Endodermal cell (in vitro differentiated cells): ENCODE results near the gene FAM221B. TPM values are rescaled to one million over a fixed set of nuclear protein-coding genes. Genes with fewer than 3 reads are reported as not detected.

Source experiments
- DNase-seq: peaks from one replicate; pipeline ENCODE4 v3.0.0-alpha.2; 2017
- H3K27ac ChIP-seq: 2 replicates; pipeline ENCODE4 v1.5.1; 2013; ENCODE audit warnings: mild to moderate bottlenecking, low read depth, low read length, moderate library complexity
- H3K27me3 ChIP-seq: 2 replicates; pipeline ENCODE4 v1.6.1; 2013; ENCODE audit warnings: mild to moderate bottlenecking, low read length, moderate library complexity; ENCODE audit not compliant: insufficient read depth, control insufficient read depth, poor library complexity, severe bottlenecking
- H3K36me3 ChIP-seq: 2 replicates; pipeline ENCODE4 v1.7.0; 2013; ENCODE audit warnings: mild to moderate bottlenecking, low read length, moderate library complexity; ENCODE audit not compliant: control insufficient read depth, insufficient read depth
- H3K4me1 ChIP-seq: one replicate; pipeline ENCODE4 v1.7.0; 2013; ENCODE audit warnings: low read length; ENCODE audit not compliant: control insufficient read depth, insufficient read depth
- H3K4me3 ChIP-seq: 2 replicates; pipeline ENCODE4 v1.5.1; 2013; ENCODE audit warnings: mild to moderate bottlenecking, low read length, moderate library complexity
- H3K9ac ChIP-seq: 2 replicates; pipeline ENCODE4 v1.6.1; 2013; ENCODE audit warnings: mild to moderate bottlenecking, low read length, moderate library complexity; ENCODE audit not compliant: poor library complexity, severe bottlenecking; ENCODE audit errors: extremely low read depth
- H3K9me3 ChIP-seq: 2 replicates; pipeline ENCODE4 v1.6.1; 2013; ENCODE audit warnings: mild to moderate bottlenecking, low read length, moderate library complexity; ENCODE audit not compliant: control insufficient read depth
- H3K27ac Mint-ChIP-seq: 2 replicates; pipeline ENCODE4 v1.8.0; 2020; ENCODE audit warnings: mixed read lengths
- H3K27me3 Mint-ChIP-seq: 2 replicates; pipeline ENCODE4 v1.8.0; 2021; ENCODE audit warnings: mild to moderate bottlenecking, mixed read lengths; ENCODE audit not compliant: insufficient read depth
- H3K36me3 Mint-ChIP-seq: 2 replicates; pipeline ENCODE4 v1.8.0; 2020; ENCODE audit warnings: low read depth, mixed read lengths
- H3K4me1 Mint-ChIP-seq: 2 replicates; pipeline ENCODE4 v1.8.0; 2020; ENCODE audit warnings: mixed read lengths
- H3K4me3 Mint-ChIP-seq: 2 replicates; pipeline ENCODE4 v1.8.0; 2020; ENCODE audit warnings: mild to moderate bottlenecking, moderate library complexity, mixed read lengths
- H3K9me3 Mint-ChIP-seq: 2 replicates; pipeline ENCODE4 v1.8.0; 2020; ENCODE audit warnings: mild to moderate bottlenecking, mixed read lengths
- CTCF ChIP-seq: fragments of 200-600 bp; sonication (generic); conservative IDR thresholded peaks from 2 replicates; pipeline ENCODE4 v1.5.0; 2021; ENCODE audit warnings: antibody characterized with exemption, mild to moderate bottlenecking
- WGBS, 2 experiments: methylation state at CpG; one replicate each; pipeline versions ENCODE4 v1.1.5 to v1.1.7; 2013; ENCODE audit warnings: missing lambda C conversion rate in 2 of 2, mixed read lengths in 1 of 2; ENCODE audit not compliant: insufficient coverage in 1 of 2, insufficient read length in 1 of 2; 5-methylcytosine and 5-hydroxymethylcytosine counted together
- total RNA-seq, 2 donors: library from RNA; stranded (reverse); fragmentation: NEBNext Ultra II Directional in 1 of 2; extraction: Animal tissue kit (Norgen Biotek cat#: 25700) in 1 of 2; gene quantifications; 2 replicates in 1 of 2; 3 replicates in 1 of 2; pipeline ENCODE4 v1.2.1, GENCODE V29; 2021

FAM221B gene
- total RNA-seq, 2 donors from 2014 or later, result 0.22 TPM; not detected in 1

GRCh38 chr9:35867538-35867937 is 39.0 kb upstream of the FAM221B start:
- TF ChIP-seq CTCF, result no peak
- no peak for DNase-seq
- Histone ChIP-seq H3K4me1 (no peaks in the 10 kb centered on the region), H3K9me3 (no peaks in the 10 kb centered on the region), H3K27ac (no peak overlapping the region), H3K36me3 (no peaks in the 10 kb centered on the region), H3K4me3 (no peak overlapping the region), H3K9ac (no peak overlapping the region), H3K27me3 (no peaks in the 10 kb centered on the region)
- WGBS, 2 experiments, result 90 to 100% methylated on average over 3 to 4 of the region's 4 CpGs
- Mint-ChIP-seq H3K36me3 (no peaks in the 10 kb centered on the region), H3K27me3 (peaks cover 12% of the 10 kb centered on the region), H3K4me1 (no peaks in the 10 kb centered on the region), H3K9me3 (no peaks in the 10 kb centered on the region), H3K27ac (no peak overlapping the region), H3K4me3 (no peak overlapping the region)

- H3K4me3 Mint-ChIP-seq, result no peak overlapping the region
- peaks cover 33% of the 10 kb centered on the region for H3K27me3 Mint-ChIP-seq
- DNase-seq, result no peak
- Histone ChIP-seq H3K27me3 (peaks cover 10% of the 10 kb centered on the region), H3K36me3 (no peaks in the 10 kb centered on the region), H3K9ac (no peak overlapping the region), H3K9me3 (no peaks in the 10 kb centered on the region), H3K4me3 (no peak overlapping the region), H3K27ac (no peak overlapping the region), H3K4me1 (no peaks in the 10 kb centered on the region)
- 91 to 98% methylated on average over 5 to 8 of the region's 8 CpGs for WGBS, 2 experiments
- no peaks in the 10 kb centered on the region for H3K4me1 Mint-ChIP-seq
- no peaks in the 10 kb centered on the region for H3K9me3 Mint-ChIP-seq
- TF ChIP-seq CTCF, result no peak
- no peak overlapping the region for H3K27ac Mint-ChIP-seq
- H3K36me3 Mint-ChIP-seq, result no peaks in the 10 kb centered on the region
These were observed 36.2 kb upstream of the FAM221B start for GRCh38 chr9:35864695-35865255.

GRCh38 chr9:35863583-35863982 is 35.1 kb upstream of the FAM221B start:
- DNase-seq, result no peak
- H3K9me3 Mint-ChIP-seq, result no peaks in the 10 kb centered on the region
- WGBS, 2 experiments, result 80 to 81% methylated on average over 8 of the region's 8 CpGs
- TF ChIP-seq CTCF, result no peak
- no peak overlapping the region for H3K27ac Mint-ChIP-seq
- no peak overlapping the region for H3K4me3 ChIP-seq
- H3K9me3 ChIP-seq, result no peaks in the 10 kb centered on the region
- no peaks in the 10 kb centered on the region for H3K36me3 ChIP-seq
- no peak overlapping the region for H3K9ac ChIP-seq
- H3K27me3 Mint-ChIP-seq, result peaks cover 40% of the 10 kb centered on the region
- H3K4me1 ChIP-seq, result no peaks in the 10 kb centered on the region
- H3K36me3 Mint-ChIP-seq, result no peaks in the 10 kb centered on the region
- H3K4me1 Mint-ChIP-seq, result peaks cover 1% of the 10 kb centered on the region
- H3K4me3 Mint-ChIP-seq, result no peak overlapping the region
- H3K27ac ChIP-seq, result no peak overlapping the region
- peaks cover 10% of the 10 kb centered on the region for H3K27me3 ChIP-seq
